Measurements from ENCODE around the gene SHROOM1.

Gene SHROOM1

DNA sequence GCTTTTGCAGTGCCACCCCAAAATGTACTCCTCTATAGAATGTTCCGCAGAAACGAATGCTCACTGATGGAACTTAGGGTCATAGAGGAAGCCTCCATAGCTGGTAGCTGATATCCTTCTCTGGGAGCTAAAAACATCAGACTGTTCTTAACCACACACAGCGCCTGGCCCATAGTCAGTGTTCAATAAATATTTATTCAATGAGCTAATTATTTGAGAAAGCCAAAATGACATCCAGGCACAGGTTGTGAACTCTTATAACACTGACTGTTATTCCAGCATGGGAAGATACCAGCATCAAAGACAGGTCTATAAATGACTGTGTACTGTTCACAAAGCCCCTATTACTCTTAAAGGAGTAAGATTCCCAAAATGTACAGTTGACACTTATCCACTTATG is 22.9 kb upstream of the SHROOM1 start:
- DNase-seq, result no peak

DNA sequence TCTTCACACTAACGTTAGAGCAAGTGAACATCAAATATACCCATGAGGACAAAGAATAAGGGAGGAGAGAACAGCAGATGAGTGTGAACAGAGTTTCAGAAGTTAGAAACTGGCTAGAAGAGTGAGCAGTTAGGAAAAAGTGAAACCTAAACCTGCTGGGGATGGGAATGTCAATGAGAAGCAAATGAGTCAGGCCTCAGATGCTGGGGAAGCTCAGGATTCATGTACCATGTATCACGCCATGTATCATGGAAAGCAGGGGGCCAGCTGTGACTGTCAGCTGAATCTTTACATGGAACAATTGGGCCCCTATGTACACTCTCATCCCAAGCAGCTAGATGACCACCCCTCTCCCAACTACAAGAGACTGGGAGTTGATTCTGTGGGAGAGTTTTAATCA is 19.6 kb upstream of the SHROOM1 start:
- no peak for DNase-seq

DNA sequence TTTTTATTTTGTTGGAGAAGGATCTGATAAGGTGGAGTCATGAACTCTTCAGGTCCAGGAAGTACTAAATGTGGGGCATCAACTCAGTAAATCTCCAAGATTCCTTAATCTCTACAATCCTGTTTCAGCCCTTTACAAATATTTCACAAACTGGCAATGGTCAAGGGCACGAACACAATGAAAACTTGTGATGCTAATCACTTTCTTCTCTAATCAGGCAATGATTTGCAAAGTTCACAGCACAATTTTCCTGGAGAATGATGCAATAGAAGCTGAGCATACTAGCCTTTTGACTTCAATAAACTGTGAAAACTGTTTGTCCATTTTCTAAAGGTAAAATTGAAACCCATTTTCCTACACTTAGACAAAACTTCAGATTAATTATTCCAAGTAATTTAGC is 18.9 kb upstream of the SHROOM1 start:
- DNase-seq, result no peak

DNA sequence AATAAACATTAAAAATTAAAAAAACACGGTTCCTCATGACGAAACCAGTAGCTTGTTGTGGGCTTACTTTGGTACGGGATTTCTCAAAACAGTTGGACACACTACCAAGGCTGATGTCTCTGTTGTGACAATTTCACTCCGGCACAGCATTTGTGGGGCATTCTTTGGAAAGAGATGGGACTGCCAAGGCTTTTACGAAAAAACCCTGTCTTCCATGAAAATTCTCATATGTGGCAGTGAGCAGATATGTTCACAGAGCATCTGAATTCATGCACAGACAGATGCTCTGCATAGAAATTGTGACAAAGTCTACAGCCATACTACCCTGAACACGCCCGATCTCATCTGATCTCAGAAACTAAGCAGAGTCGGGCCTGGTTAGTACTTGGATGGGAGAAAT is 17.8 kb upstream of the SHROOM1 start:
- no peak for DNase-seq

DNA sequence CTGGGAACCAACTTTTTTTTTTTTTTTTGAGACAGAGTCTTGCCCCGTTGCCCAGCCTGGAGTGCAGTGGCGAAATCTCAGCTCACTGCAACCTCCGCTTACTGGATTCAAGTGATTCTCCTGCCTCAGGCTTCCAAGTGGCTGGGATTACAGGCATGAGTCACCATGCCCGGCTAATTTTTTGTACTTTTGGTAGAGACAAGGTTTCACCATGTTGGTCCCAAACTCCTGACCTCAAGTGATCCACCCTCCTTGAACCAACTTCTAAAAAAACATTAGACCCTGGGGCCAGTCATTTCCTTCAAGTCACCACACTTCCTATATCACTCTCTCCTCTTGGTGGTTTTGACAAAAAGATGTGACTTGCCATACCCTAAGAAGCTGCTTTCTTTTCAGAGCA is 10.9 kb upstream of the SHROOM1 start:
- DNase-seq, result no peak

DNA sequence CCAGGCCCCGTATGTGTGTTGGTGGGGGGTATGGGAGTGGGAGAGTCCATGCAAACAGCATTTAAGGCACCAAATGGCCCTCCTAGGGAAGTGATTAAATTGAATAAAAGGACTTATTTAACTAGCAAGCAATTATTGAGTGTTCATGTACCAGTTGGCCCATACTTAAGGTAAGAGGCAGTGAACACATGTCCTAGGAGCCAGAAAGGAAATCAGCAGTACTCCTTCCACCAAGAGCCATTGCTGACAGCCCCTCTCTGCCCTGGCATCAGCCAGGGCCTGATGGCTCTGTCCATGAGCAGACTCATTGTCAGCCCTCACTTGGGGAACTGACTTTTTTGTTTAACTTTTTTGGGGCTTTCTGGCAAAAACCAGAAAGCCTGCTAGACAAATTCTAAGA is 10.4 kb upstream of the SHROOM1 start:
- no peak for DNase-seq

DNA sequence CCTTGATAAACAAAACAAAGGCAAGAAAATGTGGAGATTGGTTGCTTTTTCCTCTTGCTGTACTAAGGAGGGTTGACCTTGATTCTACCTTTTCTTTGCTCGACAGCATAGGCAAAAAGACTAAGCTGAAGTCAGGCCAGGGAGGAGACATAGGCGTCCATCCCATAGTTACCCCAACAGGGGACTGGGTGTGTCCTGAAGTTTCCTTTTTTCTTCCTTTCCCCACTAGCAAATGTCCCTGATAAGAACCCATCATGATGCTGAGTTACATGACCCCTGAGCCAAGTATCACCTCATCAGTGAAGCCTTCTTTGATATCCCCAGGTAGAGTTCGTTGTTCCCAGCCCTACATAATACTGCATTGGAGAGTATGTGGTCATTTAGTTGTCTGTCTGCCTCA is 9.9 kb upstream of the SHROOM1 start:
- no peak for DNase-seq

GRCh38 chr5:132839426-132840301 is 9.2 kb upstream of the SHROOM1 start:
- no peak for DNase-seq

- no peak for DNase-seq
Measured at GRCh38 chr5:132838516-132839282, 8.3 kb upstream of the SHROOM1 start.

DNA sequence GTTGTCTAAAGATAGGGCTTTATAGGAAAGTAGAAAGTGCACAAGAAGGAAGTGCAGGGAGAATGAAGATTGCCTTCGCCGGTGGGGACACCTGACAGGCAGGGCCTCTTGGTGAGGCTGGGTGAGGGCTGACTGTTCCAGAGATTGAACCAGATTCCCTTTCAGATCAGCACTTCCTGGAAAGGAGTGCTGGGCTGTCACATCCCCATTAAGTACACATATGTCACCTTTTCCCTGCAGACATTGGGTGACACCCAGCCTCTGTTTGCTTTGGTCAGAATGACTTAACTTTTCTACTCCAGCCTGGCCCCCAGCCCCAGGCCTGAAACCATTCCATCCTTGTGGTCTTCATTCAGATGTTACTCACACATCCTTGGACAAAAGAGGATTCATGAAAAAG is 7.4 kb upstream of the SHROOM1 start:
- no peak for DNase-seq

DNA sequence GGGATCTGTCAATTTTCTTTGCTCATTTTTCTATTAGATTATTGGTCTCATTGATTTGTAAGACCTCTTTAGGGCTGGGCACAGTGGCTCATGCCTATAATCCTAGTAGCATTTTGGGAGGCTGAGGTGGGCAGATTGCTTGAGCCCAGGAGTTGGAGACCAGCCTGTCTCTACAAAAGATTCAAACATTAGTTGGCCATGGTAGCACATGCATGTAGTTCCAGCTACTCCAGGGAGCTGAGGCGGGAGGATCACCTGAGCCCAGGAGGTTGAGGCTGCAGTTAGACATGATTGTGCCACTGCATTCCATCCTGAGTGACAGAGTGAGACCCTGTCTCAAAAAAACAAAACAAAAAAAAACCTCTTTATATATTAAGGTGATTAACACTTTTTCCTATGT is 6.4 kb upstream of the SHROOM1 start:
- no peak for DNase-seq

DNA sequence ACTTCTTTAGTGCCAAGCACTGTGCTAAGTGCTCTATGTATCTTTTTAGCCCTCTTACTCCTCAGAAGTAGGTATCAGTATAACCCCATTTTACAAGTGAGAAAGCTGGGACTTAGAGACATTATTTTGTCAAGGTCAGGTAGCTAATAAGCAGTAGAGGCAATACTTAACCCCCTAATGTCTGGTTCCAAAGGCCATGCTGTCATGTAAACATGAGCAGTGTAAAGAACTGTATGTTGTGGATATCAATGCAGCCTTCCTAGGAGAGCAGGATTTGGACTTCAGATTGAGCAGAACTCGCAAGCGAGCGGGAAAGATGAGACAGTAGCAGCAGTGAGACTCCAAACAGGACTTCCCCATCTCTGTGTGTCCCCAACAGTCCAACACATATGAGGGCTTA is 3.6 kb upstream of the SHROOM1 start:
- DNase-seq, result no peak

DNA sequence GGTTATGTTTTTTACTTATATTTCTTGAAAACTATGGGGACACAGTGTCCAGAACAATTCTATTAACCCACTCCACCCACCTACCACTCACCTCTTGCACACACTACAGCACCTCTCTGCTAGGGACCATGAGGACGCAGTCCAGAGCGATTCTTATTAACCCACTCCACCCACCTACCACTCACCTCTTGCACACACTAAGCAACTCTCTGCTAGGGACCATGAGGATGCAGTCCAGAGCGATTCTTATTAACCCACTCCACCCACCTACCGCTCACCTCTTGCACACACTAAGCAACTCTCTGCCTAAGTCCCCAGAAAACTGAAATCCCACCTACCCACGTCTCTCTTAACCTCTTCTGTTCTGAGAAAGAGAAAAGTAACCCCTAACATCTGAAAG is 2.2 kb upstream of the SHROOM1 start:
- DNase-seq, result peak in 1 of 2 experiments; percentile 4

- DNase-seq, result no peak
Measured at GRCh38 chr5:132831095-132831860, 831 bp upstream of the SHROOM1 start.

GRCh38 chr5:132829742-132830435 is 558 bp downstream of the SHROOM1 start:
- peak; percentile 80 to 84 for DNase-seq

GRCh38 chr5:132828846-132829494 is 1.5 kb downstream of the SHROOM1 start:
- DNase-seq, result no peak

DNA sequence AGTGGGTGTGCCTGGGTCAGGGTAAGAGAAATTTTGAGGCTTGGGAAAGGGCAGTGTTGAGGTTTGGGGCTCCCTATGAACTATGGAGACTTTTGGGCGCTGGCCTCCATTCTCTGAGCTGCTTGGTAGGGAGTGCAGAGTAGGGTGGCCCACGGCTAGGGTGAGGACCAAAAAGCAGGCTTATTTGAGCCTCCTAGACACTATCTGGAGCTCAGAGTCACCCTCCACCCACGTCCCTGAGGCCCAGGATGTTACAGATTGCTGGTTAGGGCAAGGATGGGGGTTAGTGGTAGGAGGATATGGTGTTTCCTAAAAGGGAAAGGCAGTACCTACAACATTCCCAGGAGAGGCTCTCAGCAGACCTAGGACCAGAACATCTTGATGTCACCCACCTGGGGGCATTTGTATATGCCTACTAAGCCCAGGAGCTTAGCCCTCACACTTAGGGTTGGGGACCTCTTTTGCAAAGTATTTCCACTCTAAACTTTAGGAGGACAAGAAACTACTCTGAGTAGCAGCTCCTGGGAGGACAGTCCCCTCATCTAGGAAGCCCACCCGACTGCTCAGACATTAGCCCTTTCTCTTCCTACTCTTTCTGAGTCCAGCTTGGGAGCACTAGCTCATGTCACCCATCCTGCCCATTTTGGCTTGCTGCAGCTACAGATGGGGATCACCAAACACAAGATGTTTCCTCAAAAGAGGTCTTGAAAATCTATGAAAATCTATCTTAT is 2.3 kb downstream of the SHROOM1 start:
- no peak for DNase-seq

- DNase-seq, result no peak
Measured at GRCh38 chr5:132826424-132827082, 3.9 kb downstream of the SHROOM1 start.

DNA sequence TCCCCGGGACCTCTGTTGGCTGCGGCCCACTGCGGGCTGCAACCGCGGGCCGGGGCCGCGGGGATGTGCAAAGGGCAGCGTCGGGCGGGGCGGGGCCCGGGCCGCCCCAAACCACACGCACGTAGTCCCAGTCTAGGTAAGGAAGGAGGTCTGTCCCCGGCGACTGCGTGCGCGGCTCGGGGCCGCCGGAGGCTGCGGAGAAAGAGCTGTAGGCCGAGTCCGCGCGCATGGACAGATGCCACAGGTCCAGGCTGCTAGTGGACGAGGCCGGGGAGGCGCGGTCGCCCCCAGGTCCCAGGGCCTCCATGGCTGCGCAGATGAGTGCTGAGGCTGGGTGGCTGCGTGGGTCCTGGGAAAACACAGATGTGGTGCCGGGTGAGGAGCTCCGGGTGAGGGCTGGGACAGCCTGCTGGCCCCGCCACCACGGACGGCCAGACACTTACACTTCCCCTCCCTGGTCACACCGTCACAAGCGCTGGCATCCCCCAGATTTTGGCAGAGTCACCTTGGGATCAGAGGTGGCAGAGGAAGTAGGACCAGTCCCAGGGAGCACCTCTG is 4.5 kb downstream of the SHROOM1 start:
- no peak for DNase-seq

GRCh38 chr5:132825033-132825833 is 5.2 kb downstream of the SHROOM1 start:
- peak in 1 of 2 experiments; percentile 58 for DNase-seq

Data from activated T-cell treated with anti-CD3 and anti-CD28 coated beads, Interleukin-2, amount 50 U/mL, for 48 hours (primary cell).